Mesodermal cell (in vitro differentiated cells): Measurements from ENCODE around the gene RNPEPL1.

Experiments used
- H3K27ac ChIP-seq: 2 replicates; pipeline ENCODE4 v1.7.0; 2013; ENCODE audit warnings: mild to moderate bottlenecking, low read depth, low read length, moderate library complexity; ENCODE audit not compliant: severe bottlenecking
- H3K36me3 ChIP-seq: 2 replicates; pipeline ENCODE4 v1.7.1; 2013; ENCODE audit warnings: mild to moderate bottlenecking, low read length, moderate library complexity; ENCODE audit not compliant: control insufficient read depth, insufficient read depth
- H3K4me1 ChIP-seq: one replicate; pipeline ENCODE4 v1.7.1; 2013; ENCODE audit warnings: mild to moderate bottlenecking, low read length; ENCODE audit not compliant: insufficient read depth, control insufficient read depth, poor library complexity, severe bottlenecking
- H3K4me3 ChIP-seq: 2 replicates; pipeline ENCODE4 v1.7.0; 2013; ENCODE audit warnings: low read length, control low read depth, mild to moderate bottlenecking; ENCODE audit not compliant: insufficient read depth, poor library complexity, severe bottlenecking; ENCODE audit errors: extremely low read depth
- H3K9me3 ChIP-seq: 2 replicates; pipeline ENCODE4 v1.7.1; 2013; ENCODE audit warnings: mild to moderate bottlenecking, low read length, moderate library complexity; ENCODE audit not compliant: control insufficient read depth
- WGBS, 2 experiments: methylation state at CpG; one replicate each; pipeline ENCODE4 v1.1.5; 2013; ENCODE audit warnings: missing lambda C conversion rate in 2 of 2; ENCODE audit not compliant: insufficient coverage in 2 of 2; 5-methylcytosine and 5-hydroxymethylcytosine counted together

RNPEPL1 gene

GRCh38 chr2:240622060-240622411 is 53.8 kb downstream of the RNPEPL1 start:
- H3K27ac ChIP-seq = no peak overlapping the region
- H3K9me3 ChIP-seq = no peaks in the 10 kb centered on the region
- H3K4me3 ChIP-seq = no peak overlapping the region
- no peaks in the 10 kb centered on the region for H3K36me3 ChIP-seq
- WGBS, 2 experiments = 91 to 96% methylated on average over 5 to 8 of the region's 9 CpGs
- peaks cover 2% of the 10 kb centered on the region for H3K4me1 ChIP-seq

- Histone ChIP-seq H3K36me3 (no peaks in the 10 kb centered on the region), H3K4me1 (peaks cover 2% of the 10 kb centered on the region)
- 85 to 89% methylated on average over 31 to 36 of the region's 37 CpGs for WGBS, 2 experiments
Measured at GRCh38 chr2:240622531-240623235, 54.4 kb downstream of the RNPEPL1 start.

GRCh38 chr2:240623531-240624010 is 55.3 kb downstream of the RNPEPL1 start:
- 84 to 95% methylated on average over 4 to 8 of the region's 10 CpGs for WGBS, 2 experiments
- Histone ChIP-seq H3K36me3 (no peaks in the 10 kb centered on the region), H3K4me1 (peaks cover 2% of the 10 kb centered on the region), H3K27ac (no peak overlapping the region), H3K4me3 (no peak overlapping the region), H3K9me3 (no peaks in the 10 kb centered on the region)

More at GRCh38 chr2:240622531-240623235, 54.4 kb downstream of the RNPEPL1 start:
- no peaks in the 10 kb centered on the region for H3K9me3 ChIP-seq
- H3K27ac ChIP-seq = no peak overlapping the region
- no peak overlapping the region for H3K4me3 ChIP-seq

- no peaks in the 10 kb centered on the region for H3K9me3 ChIP-seq
Measured at GRCh38 chr2:240624011-240624949, 56.0 kb downstream of the RNPEPL1 start.

GRCh38 chr2:240624950-240625621 is 56.8 kb downstream of the RNPEPL1 start, which contains the start of gene GPR35:
Gene GPR35 (plus strand): TSS chr2:240625480. CDS start chr2:240629953, 4,473 bp downstream.
- Histone ChIP-seq H3K27ac (no peak within 1 kb of the TSS), H3K4me3 (no peak within 1 kb of the TSS), H3K9me3 (no peaks in the 10 kb centered on the region), H3K4me1 (peaks cover 2% of the 10 kb centered on the region), H3K36me3 (no peaks in the 10 kb centered on the region)
- 68 to 74% methylated on average over 14 to 19 of the region's 23 CpGs for WGBS, 2 experiments

More at GRCh38 chr2:240624011-240624949, 56.0 kb downstream of the RNPEPL1 start:
- Histone ChIP-seq H3K27ac (no peak overlapping the region), H3K4me3 (no peak overlapping the region), H3K4me1 (peaks cover 2% of the 10 kb centered on the region), H3K36me3 (no peaks in the 10 kb centered on the region)
- WGBS, 2 experiments = 84 to 85% methylated on average over 15 to 18 of the region's 24 CpGs

- Histone ChIP-seq H3K4me1 (peaks cover 2% of the 10 kb centered on the region), H3K4me3 (no peak overlapping the region), H3K36me3 (no peaks in the 10 kb centered on the region), H3K27ac (no peak overlapping the region), H3K9me3 (no peaks in the 10 kb centered on the region)
- 76 to 84% methylated on average over 17 to 21 of the region's 21 CpGs for WGBS, 2 experiments
Measured at GRCh38 chr2:240626531-240627300, 58.4 kb downstream of the RNPEPL1 start.

GRCh38 chr2:240627736-240628506 is 59.6 kb downstream of the RNPEPL1 start:
- Histone ChIP-seq H3K9me3 (peaks cover 11% of the 10 kb centered on the region), H3K4me1 (peaks cover 2% of the 10 kb centered on the region), H3K36me3 (no peaks in the 10 kb centered on the region), H3K4me3 (no peak overlapping the region), H3K27ac (no peak overlapping the region)
- 89 to 93% methylated on average over 11 to 13 of the region's 17 CpGs for whole genome bisulfite sequencing, 2 experiments

- Histone ChIP-seq H3K4me1 (peaks cover 2% of the 10 kb centered on the region), H3K9me3 (peaks cover 16% of the 10 kb centered on the region)
- 90 to 95% methylated on average over 2 to 6 of the region's 7 CpGs for WGBS, 2 experiments
Measured at GRCh38 chr2:240628507-240628807, 60.2 kb downstream of the RNPEPL1 start.

GRCh38 chr2:240628808-240629618 is 60.7 kb downstream of the RNPEPL1 start:
- no peaks in the 10 kb centered on the region for H3K36me3 ChIP-seq
- 71 to 77% methylated on average over 9 to 20 of the region's 20 CpGs for WGBS, 2 experiments
- no peak overlapping the region for H3K4me3 ChIP-seq
- peaks cover 2% of the 10 kb centered on the region for H3K4me1 ChIP-seq
- H3K9me3 ChIP-seq = peaks cover 21% of the 10 kb centered on the region
- no peak overlapping the region for H3K27ac ChIP-seq

More at GRCh38 chr2:240628507-240628807, 60.2 kb downstream of the RNPEPL1 start:
- H3K4me3 ChIP-seq = no peak overlapping the region
- no peak overlapping the region for H3K27ac ChIP-seq
- H3K36me3 ChIP-seq = no peaks in the 10 kb centered on the region
